Ascending aorta (tissue), 2 donors: ENCODE data around the gene HLA-DRB1. TPM values are rescaled to one million over a fixed set of nuclear protein-coding genes. Genes with fewer than 3 reads are reported as not detected.
A peak's percentile ranks its signal among the peaks of the same experiment; 100 is the strongest.

ENCODE experiments used
- DNase-seq, 2 donors: peaks; one replicate each; pipeline ENCODE4 v3.0.0-alpha.2; 2019; ENCODE audit warnings: low spot score in 2 of 2
- H3K27ac ChIP-seq, 2 donors: fragments of 200-600 bp; sonication (generic); one replicate each; pipeline ENCODE4 v1.5.1; 2016 to 2017; ENCODE audit warnings: mild to moderate bottlenecking in 1 of 2
- H3K27me3 ChIP-seq: fragments of 200-600 bp; sonication (generic); one replicate; pipeline ENCODE4 v1.5.1; 2017
- H3K36me3 ChIP-seq, 2 donors: fragments of 200-600 bp; sonication (generic); one replicate each; pipeline ENCODE4 v1.5.1; 2016
- H3K4me1 ChIP-seq, 2 donors: fragments of 200-600 bp; sonication (generic); one replicate each; pipeline ENCODE4 v1.5.1; 2016 to 2017; ENCODE audit warnings: mild to moderate bottlenecking in 1 of 2
- H3K4me3 ChIP-seq, 2 donors: fragments of 200-600 bp; sonication (generic); one replicate each; pipeline ENCODE4 v1.5.1; 2016 to 2017; ENCODE audit warnings: mild to moderate bottlenecking in 1 of 2
- H3K9me3 ChIP-seq, 2 donors: fragments of 200-600 bp; sonication (generic); one replicate each; pipeline ENCODE4 v1.5.1; 2016
- CTCF ChIP-seq, 3 experiments: fragments of 200-600 bp in 2 of 3; fragments of 450-650 bp in 1 of 3; sonication (generic) in 2 of 3; IDR thresholded peaks; one replicate each; pipeline ENCODE4 v1.5.1; 2016 to 2019; ENCODE audit warnings: antibody characterized with exemption in 3 of 3, mild to moderate bottlenecking in 1 of 3, moderate library complexity in 1 of 3
- intact Hi-C: fragments of 100-400 bp; cut with DNase I; formaldehyde crosslinking; loops from one replicate; pipeline ENCODE4 v1.15.1; 2023
- total RNA-seq: library from RNA; depleted of rRNA; stranded (reverse); fragments of >200 nt; gene quantifications from one replicate; pipeline ENCODE4 v1.1.0, GENCODE V29; 2016

Gene HLA-DRB1
- total RNA-seq, 1 donor from 2014 or later: 82.5 TPM

GRCh38 chr6:32627831-32628230, 38.2 kb upstream of the HLA-DRB1 start:
- H3K4me3 ChIP-seq: no peak overlapping the region
- no peaks in the 10 kb centered on the region for H3K27me3 ChIP-seq
- no peaks in the 10 kb centered on the region for H3K4me1 ChIP-seq
- intact Hi-C loops: no loop called here
- peak overlapping the region in 1 of 2 donors; percentile 26 for H3K27ac ChIP-seq
- H3K36me3 ChIP-seq: no peaks in the 10 kb centered on the region
- peak in 1 of 2 donors; percentile 63 for DNase-seq
- H3K9me3 ChIP-seq: no peaks in the 10 kb centered on the region
- TF ChIP-seq CTCF (IDR thresholded peaks at IDR 0.05): no peak

DNA sequence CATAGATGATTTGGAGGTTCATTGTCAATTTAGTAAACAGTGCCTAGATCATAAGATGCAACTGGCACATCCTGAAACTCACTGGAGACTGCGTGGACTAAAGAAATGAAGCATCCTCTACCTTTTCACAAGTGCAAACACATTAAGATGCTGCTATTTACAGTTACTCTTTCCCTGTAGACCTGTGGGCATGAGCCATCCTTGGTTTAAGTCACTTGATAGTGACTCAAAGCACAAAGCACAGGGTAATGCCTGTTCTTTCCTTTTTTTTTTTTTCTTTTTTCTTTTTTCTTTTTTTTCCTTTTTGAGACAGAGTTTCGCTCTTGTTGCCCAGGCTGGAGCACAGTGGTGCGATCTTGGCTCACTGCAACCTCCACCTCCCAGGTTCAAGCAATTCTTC, 37.6 kb upstream of the HLA-DRB1 start:
- Histone ChIP-seq H3K27ac (no peak overlapping the region), H3K36me3 (no peaks in the 10 kb centered on the region), H3K9me3 (no peaks in the 10 kb centered on the region), H3K4me1 (no peaks in the 10 kb centered on the region), H3K27me3 (no peaks in the 10 kb centered on the region), H3K4me3 (no peak overlapping the region)
- DNase-seq: no peak
- intact Hi-C loops: no loop called here
- no peak for TF ChIP-seq CTCF (IDR thresholded peaks at IDR 0.05)

GRCh38 chr6:32625137-32625536, 35.5 kb upstream of the HLA-DRB1 start:
- Histone ChIP-seq H3K27ac (no peak overlapping the region), H3K4me3 (no peak overlapping the region), H3K4me1 (no peaks in the 10 kb centered on the region), H3K36me3 (no peaks in the 10 kb centered on the region), H3K27me3 (no peaks in the 10 kb centered on the region), H3K9me3 (no peaks in the 10 kb centered on the region)
- intact Hi-C loops: no loop called here
- DNase-seq: no peak
- TF ChIP-seq CTCF (IDR thresholded peaks at IDR 0.05): no peak

- Histone ChIP-seq H3K4me3 (no peak overlapping the region), H3K4me1 (no peaks in the 10 kb centered on the region), H3K27ac (no peak overlapping the region), H3K36me3 (no peaks in the 10 kb centered on the region), H3K9me3 (no peaks in the 10 kb centered on the region), H3K27me3 (no peaks in the 10 kb centered on the region)
- intact Hi-C loops: no loop called here
- no peak for TF ChIP-seq CTCF (IDR thresholded peaks at IDR 0.05)
- no peak for DNase-seq
Measured at GRCh38 chr6:32624565-32624964, 34.9 kb upstream of the HLA-DRB1 start.

DNA sequence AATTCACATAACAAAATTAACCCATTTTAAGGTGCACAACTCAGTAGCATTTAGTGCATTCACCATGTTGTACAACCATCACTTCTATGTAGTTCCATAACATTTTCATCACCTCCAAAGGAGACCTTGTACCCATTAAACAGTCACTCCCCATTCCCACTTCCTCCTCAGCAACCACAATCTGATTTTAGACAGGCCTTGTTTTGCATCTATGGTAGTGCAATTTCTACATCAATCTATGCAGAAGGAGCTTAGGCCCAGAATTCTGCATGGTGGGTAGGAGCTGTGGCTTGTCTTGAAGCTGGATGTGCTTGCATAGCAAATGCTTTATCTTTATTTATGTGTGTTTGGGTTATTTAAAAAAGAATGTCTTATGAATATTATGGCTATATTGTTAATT, 34.0 kb upstream of the HLA-DRB1 start:
- H3K4me3 ChIP-seq: no peak overlapping the region
- TF ChIP-seq CTCF (IDR thresholded peaks at IDR 0.05): no peak
- no peaks in the 10 kb centered on the region for H3K27me3 ChIP-seq
- H3K4me1 ChIP-seq: no peaks in the 10 kb centered on the region
- intact Hi-C loops: no loop called here
- no peaks in the 10 kb centered on the region for H3K36me3 ChIP-seq
- DNase-seq: no peak
- no peak overlapping the region for H3K27ac ChIP-seq
- peaks cover 0 to 1% of the 10 kb centered on the region in 2 donors for H3K9me3 ChIP-seq
